Sigmoid colon (tissue), 7 donors: ENCODE data around the gene RFX3. TPM values are rescaled to one million over a fixed set of nuclear protein-coding genes. Genes with fewer than 3 reads are reported as not detected.

Source experiments
- DNase-seq: peaks from one replicate; pipeline ENCODE4 v3.0.0-alpha.2; 2019
- H3K27ac ChIP-seq, 4 donors: fragments of 200-600 bp; sonication (generic); one replicate each; pipeline ENCODE4 v1.5.1; 2016 to 2019; ENCODE audit warnings: mild to moderate bottlenecking in 1 of 4
- H3K27me3 ChIP-seq, 3 donors: fragments of 200-600 bp; sonication (generic); one replicate each; pipeline ENCODE4 v1.5.1; 2019; ENCODE audit warnings: mild to moderate bottlenecking in 1 of 3
- H3K36me3 ChIP-seq, 4 donors: fragments of 200-600 bp; sonication (generic); one replicate each; pipeline ENCODE4 v1.5.1; 2016 to 2019
- H3K4me1 ChIP-seq, 4 donors: fragments of 200-600 bp; sonication (generic); one replicate each; pipeline ENCODE4 v1.5.1; 2017 to 2019
- H3K4me3 ChIP-seq, 4 donors: fragments of 200-600 bp; sonication (generic); one replicate each; pipeline ENCODE4 v1.5.1; 2017 to 2019; ENCODE audit warnings: mild to moderate bottlenecking in 2 of 4, moderate library complexity in 1 of 4
- H3K9me3 ChIP-seq, 4 donors: fragments of 200-600 bp in 3 of 4; sonication (generic) in 3 of 4; one replicate each; pipeline versions ENCODE4 v1.5.1 to v1.6.1; 2013 to 2019
- EP300 ChIP-seq, 4 donors: sonication (generic); formaldehyde crosslinking; IDR thresholded peaks; one replicate each; pipeline ENCODE4 v1.6.1; 2017; ENCODE audit warnings: antibody characterized with exemption in 4 of 4
- POLR2A ChIP-seq, 2 donors: fragments of 450-650 bp; IDR thresholded peaks; one replicate each; pipeline ENCODE4 v1.6.1; 2016; ENCODE audit warnings: antibody characterized with exemption in 2 of 2, mild to moderate bottlenecking in 2 of 2, moderate library complexity in 2 of 2
- POLR2AphosphoS5 ChIP-seq, 4 donors: sonication (generic); formaldehyde crosslinking; IDR thresholded peaks; one replicate each; pipeline ENCODE4 v1.6.1; 2017; ENCODE audit warnings: antibody characterized with exemption in 4 of 4
- WGBS, 2 donors: extraction: QIAGEN DNeasy Blood & Tissue Kit; methylation state at CpG; one replicate each; pipeline ENCODE4 v1.1.7; 2013; 5-methylcytosine and 5-hydroxymethylcytosine counted together
- intact Hi-C: fragments of 100-400 bp; cut with DNase I; formaldehyde crosslinking; loops from one replicate; pipeline ENCODE4 v1.15.1; 2023
- polyA plus RNA-seq, 3 donors: library from polyadenylated mRNA; stranded (reverse); fragments of 200-250 nt; gene quantifications; one replicate each; pipeline ENCODE4 v1.2.3, GENCODE V29; 2013
- total RNA-seq, 4 donors: library from RNA; depleted of rRNA; stranded (reverse); fragments of >200 nt; gene quantifications; one replicate each; pipeline ENCODE4 v1.1.0, GENCODE V29; 2016
- TF ChIP-seq, protein P1 (sequence below), 4 experiments: fragments of 450-650 bp in 3 of 4; fragments of 200-600 bp in 1 of 4; IDR thresholded peaks; one replicate each; pipeline ENCODE4 v1.5.1; 2016 to 2019; ENCODE audit warnings: antibody characterized with exemption in 4 of 4, mild to moderate bottlenecking in 3 of 4, moderate library complexity in 2 of 4
- donor health status: healthy with polysubstance abuse.
- donor health status: Bipolar disorder and iron deficiency.
- donor health status: healthy.

The RFX3 gene
- total and polyA plus RNA-seq, 7 donors, result 0.69 to 15.0 (median 6.4) TPM

GRCh38 chr9:3474821-3475220 lies 51.0 kb downstream of the RFX3 start:
- H3K27me3 ChIP-seq, result no peaks in the 10 kb centered on the region

GRCh38 chr9:3473405-3473804 lies 52.4 kb downstream of the RFX3 start:
- 57 to 85% methylated on average over 1 of the region's 1 CpG for WGBS, 2 donors

More at GRCh38 chr9:3474821-3475220, 51.0 kb downstream of the RFX3 start:
- Histone ChIP-seq H3K4me1 (no peaks in the 10 kb centered on the region), H3K4me3 (no peak overlapping the region), H3K9me3 (no peaks in the 10 kb centered on the region), H3K36me3 (no peaks in the 10 kb centered on the region), H3K27ac (no peak overlapping the region)
- intact Hi-C loops, result no loop called here
- no peak for DNase-seq
- TF ChIP-seq, protein P1, sequence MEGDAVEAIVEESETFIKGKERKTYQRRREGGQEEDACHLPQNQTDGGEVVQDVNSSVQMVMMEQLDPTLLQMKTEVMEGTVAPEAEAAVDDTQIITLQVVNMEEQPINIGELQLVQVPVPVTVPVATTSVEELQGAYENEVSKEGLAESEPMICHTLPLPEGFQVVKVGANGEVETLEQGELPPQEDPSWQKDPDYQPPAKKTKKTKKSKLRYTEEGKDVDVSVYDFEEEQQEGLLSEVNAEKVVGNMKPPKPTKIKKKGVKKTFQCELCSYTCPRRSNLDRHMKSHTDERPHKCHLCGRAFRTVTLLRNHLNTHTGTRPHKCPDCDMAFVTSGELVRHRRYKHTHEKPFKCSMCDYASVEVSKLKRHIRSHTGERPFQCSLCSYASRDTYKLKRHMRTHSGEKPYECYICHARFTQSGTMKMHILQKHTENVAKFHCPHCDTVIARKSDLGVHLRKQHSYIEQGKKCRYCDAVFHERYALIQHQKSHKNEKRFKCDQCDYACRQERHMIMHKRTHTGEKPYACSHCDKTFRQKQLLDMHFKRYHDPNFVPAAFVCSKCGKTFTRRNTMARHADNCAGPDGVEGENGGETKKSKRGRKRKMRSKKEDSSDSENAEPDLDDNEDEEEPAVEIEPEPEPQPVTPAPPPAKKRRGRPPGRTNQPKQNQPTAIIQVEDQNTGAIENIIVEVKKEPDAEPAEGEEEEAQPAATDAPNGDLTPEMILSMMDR (IDR thresholded peaks at IDR 0.05), result no peak
- TF ChIP-seq EP300 (IDR thresholded peaks at IDR 0.05) (no peak), POLR2AphosphoS5 (IDR thresholded peaks at IDR 0.05) (no peak), POLR2A (IDR thresholded peaks at IDR 0.05) (no peak)
- WGBS, 2 donors, result 91 to 97% methylated on average over 2 of the region's 2 CpGs

DNA sequence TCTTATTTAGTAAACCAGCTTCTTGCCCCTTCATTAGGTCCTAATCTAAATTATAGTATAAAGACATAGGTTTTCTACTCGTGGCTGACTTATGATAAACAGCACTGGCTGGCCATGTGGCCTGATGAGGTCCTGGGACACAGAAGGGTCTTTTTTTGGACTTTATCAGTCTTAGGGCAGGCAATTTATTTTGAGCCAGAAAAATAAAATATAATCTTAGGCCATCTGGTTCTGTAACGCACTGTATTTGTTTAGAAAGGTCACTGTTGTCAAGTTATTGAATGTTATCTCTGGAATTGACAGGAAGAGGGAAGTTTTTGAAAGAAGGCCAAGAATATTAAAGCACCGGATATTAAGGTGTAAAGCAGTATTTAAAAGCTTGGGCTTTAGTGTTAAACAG lies 53.9 kb downstream of the RFX3 start:
- 20 to 60% methylated on average over 3 of the region's 3 CpGs for WGBS, 2 donors
- no peaks in the 10 kb centered on the region for H3K27me3 ChIP-seq
- intact Hi-C loops, result no loop called here
- H3K9me3 ChIP-seq, result no peaks in the 10 kb centered on the region
- H3K4me1 ChIP-seq, result peaks cover 0 to 8% (median 1%) of the 10 kb centered on the region in 4 donors
- no peaks in the 10 kb centered on the region for H3K36me3 ChIP-seq
- no peak overlapping the region for H3K27ac ChIP-seq
- no peak overlapping the region for H3K4me3 ChIP-seq
- TF ChIP-seq, protein P1 (IDR thresholded peaks at IDR 0.05), result no peak
- DNase-seq, result no peak

More at GRCh38 chr9:3473405-3473804, 52.4 kb downstream of the RFX3 start:
- H3K36me3 ChIP-seq, result no peaks in the 10 kb centered on the region
- intact Hi-C loops, result no loop called here
- no peaks in the 10 kb centered on the region for H3K4me1 ChIP-seq
- H3K4me3 ChIP-seq, result no peak overlapping the region
- DNase-seq, result no peak
- TF ChIP-seq EP300 (IDR thresholded peaks at IDR 0.05), result no peak
- TF ChIP-seq, protein P1 (IDR thresholded peaks at IDR 0.05), result no peak
- no peak for TF ChIP-seq POLR2AphosphoS5 (IDR thresholded peaks at IDR 0.05)
- TF ChIP-seq POLR2A (IDR thresholded peaks at IDR 0.05), result no peak
- no peak overlapping the region for H3K27ac ChIP-seq
- H3K27me3 ChIP-seq, result no peaks in the 10 kb centered on the region
- no peaks in the 10 kb centered on the region for H3K9me3 ChIP-seq

GRCh38 chr9:3468421-3469205 lies 57.2 kb downstream of the RFX3 start:
- peaks cover 0 to 8% (median 1%) of the 10 kb centered on the region in 4 donors for H3K4me1 ChIP-seq
- H3K36me3 ChIP-seq, result no peaks in the 10 kb centered on the region
- H3K4me3 ChIP-seq, result no peak overlapping the region
- H3K27ac ChIP-seq, result no peak overlapping the region
- TF ChIP-seq EP300 (IDR thresholded peaks at IDR 0.05) (no peak), POLR2AphosphoS5 (IDR thresholded peaks at IDR 0.05) (no peak), POLR2A (IDR thresholded peaks at IDR 0.05) (no peak)
- TF ChIP-seq, protein P1 (IDR thresholded peaks at IDR 0.05), result no peak
- WGBS, 2 donors, result 87 to 93% methylated on average over 4 of the region's 4 CpGs
- H3K27me3 ChIP-seq, result no peaks in the 10 kb centered on the region
- DNase-seq, result no peak
- H3K9me3 ChIP-seq, result no peaks in the 10 kb centered on the region
- intact Hi-C loops, result no loop called here
